Measurements from ENCODE around the gene EDIL3. TPM values are rescaled to one million over a fixed set of nuclear protein-coding genes. Genes with fewer than 3 reads are reported as not detected.

Gene EDIL3
- total and polyA plus RNA-seq, 2 of the 8 experiments (the other 6 are each of a cell fraction or from before 2014, with no cell fraction given) = 14.7 to 47.2 TPM

GRCh38 chr5:84014966-84015365, 369.7 kb downstream of the EDIL3 start:
- TF ChIP-seq RNF2 (IDR thresholded peaks at IDR 0.05; ENCODE audit: borderline replicate concordance, low read depth, low read length, missing control alignments, poor library complexity, severe bottlenecking) (no peak), CBX5 (IDR thresholded peaks at IDR 0.05; ENCODE audit: low read depth, low read length) (no peak), RBBP5 (IDR thresholded peaks at IDR 0.05; ENCODE audit: borderline replicate concordance, low read depth, low read length) (no peak), MAFK (IDR thresholded peaks at IDR 0.05; ENCODE audit: low read depth, low read length) (no peak), SIN3A (conservative IDR thresholded peaks at IDR 0.05 in 1 of 2, IDR thresholded peaks at IDR 0.05 in 1 of 2; ENCODE audit: low read depth in 1 of 2, low read length in 2 of 2) (no peak), SIRT6 (IDR thresholded peaks at IDR 0.05; ENCODE audit: low read length) (no peak), JUND (IDR thresholded peaks at IDR 0.05; ENCODE audit: low read length) (no peak), CHD2 (IDR thresholded peaks at IDR 0.05; ENCODE audit: low read length) (no peak), NANOG (IDR thresholded peaks at IDR 0.05; ENCODE audit: insufficient read depth, low read depth, low read length, poor library complexity, severe bottlenecking) (no peak), RXRA (IDR thresholded peaks at IDR 0.05; ENCODE audit: insufficient read depth, low read depth, low read length) (no peak), EZH2 (IDR thresholded peaks at IDR 0.05; ENCODE audit: low read depth, low read length, severe bottlenecking) (no peak)
- Histone ChIP-seq H2AFZ (ENCODE audit: low read length) (no peak overlapping the region), H4K5ac (ENCODE audit: insufficient read length, low read depth, low read length) (no peak overlapping the region), H3K9ac (replicated peaks in 1 of 4; ENCODE audit: extremely low read depth in 1 of 4, low read depth in 3 of 4, low read length in 3 of 4) (no peak overlapping the region), H3K79me1 (ENCODE audit: low read depth, low read length) (no peaks in the 10 kb centered on the region), H3K9me3 (ENCODE audit: insufficient read depth in 2 of 2, low read depth in 1 of 2, low read length in 1 of 2) (no peaks in the 10 kb centered on the region), H3K56ac (replicated peaks; ENCODE audit: insufficient read length, low read depth, low read length) (no peak overlapping the region), H3K23me2 (ENCODE audit: low read depth, low read length) (no peaks in the 10 kb centered on the region), H2BK120ac (replicated peaks; ENCODE audit: low read depth, low read length) (no peak overlapping the region), H4K20me1 (replicated peaks in 1 of 2; ENCODE audit: control insufficient read depth in 1 of 2, insufficient read depth in 2 of 2, low read length in 2 of 2) (no peaks in the 10 kb centered on the region), H3K23ac (ENCODE audit: insufficient read length) (no peak overlapping the region), H3K4me3 (ENCODE audit: extremely low read depth in 1 of 4, insufficient read depth in 2 of 4, low read depth in 3 of 4, low read length in 4 of 4) (no peak overlapping the region), H3K36me3 (ENCODE audit: control insufficient read depth in 2 of 4, insufficient read depth in 4 of 4, low read length in 3 of 4) (no peaks in the 10 kb centered on the region), H4K8ac (ENCODE audit: extremely low read depth, insufficient read depth, low read length) (no peak overlapping the region), H2BK20ac (ENCODE audit: low read length) (no peak overlapping the region), H3K4me2 (ENCODE audit: insufficient read depth in 1 of 2, low read depth in 2 of 2, low read length in 2 of 2) (no peak overlapping the region), H3K4me1 (replicated peaks in 1 of 4; ENCODE audit: control insufficient read depth in 3 of 4, insufficient read depth in 4 of 4, low read length in 3 of 4) (peaks cover 0 to 2% (median 0%) of the 10 kb centered on the region in 4 experiments; a peak in 1 of 7 replicates), H2BK12ac (ENCODE audit: low read depth, low read length) (no peak overlapping the region), H2BK5ac (ENCODE audit: low read depth, low read length) (no peak overlapping the region), H3K18ac (ENCODE audit: extremely low read depth, low read length) (no peak overlapping the region), H2BK15ac (ENCODE audit: low read length) (no peak overlapping the region), H3K27ac (ENCODE audit: low read depth, low read length) (no peak overlapping the region), H3K4ac (replicated peaks; ENCODE audit: insufficient read length, low read depth, low read length) (no peak overlapping the region), H3K79me2 (ENCODE audit: control insufficient read depth in 1 of 2, insufficient read depth in 2 of 2, low read length in 2 of 2) (no peaks in the 10 kb centered on the region), H3K27me3 (replicated peaks in 1 of 4; ENCODE audit: control insufficient read depth in 3 of 4, extremely low read depth in 1 of 4, insufficient read depth in 3 of 4, low read length in 3 of 4) (no peaks in the 10 kb centered on the region), H3K14ac (ENCODE audit: insufficient read length) (no peak overlapping the region), H4K91ac (replicated peaks; ENCODE audit: insufficient read length, low read length) (no peak overlapping the region), H2AK5ac (ENCODE audit: low read depth, low read length) (no peak overlapping the region)
- FAIRE-seq (no peak), DNase-seq (ENCODE audit: low read depth in 1 of 2, low spot score in 2 of 2) (no peak)
- ChIA-PET POLR2A (ENCODE audit: partially characterized antibody) (no interaction called here), CTCF (ENCODE audit: partially characterized antibody) (interaction anchor here (0.6 to 1.6 kb wide), 4 partner anchors 12 to 297 kb away, joined by 3 to 4 read pairs (median 4); no protein-coding TSS in a partner anchor)

Data from H1 (cell line).